GM18909 (cell line): ENCODE data around the gene FNDC3B.
A peak's percentile ranks its signal among the peaks of the same experiment; 100 is the strongest.
"Not testable (repeated sequence)": the region's sequence is repeated elsewhere in the genome, so short reads cannot be mapped to it uniquely, and the experiment has no call there.

ENCODE experiments used
- ATAC-seq: cut with Tn5 transposase; IDR thresholded peaks from one replicate; pipeline ENCODE4 v1.9.1; 2021; ENCODE audit warnings: mild to moderate bottlenecking; ENCODE audit not compliant: unreplicated experiment, poor library complexity

Gene FNDC3B

GRCh38 chr3:172090035-172090434 is 50.7 kb downstream of the FNDC3B start:
- no peak for ATAC-seq

DNA sequence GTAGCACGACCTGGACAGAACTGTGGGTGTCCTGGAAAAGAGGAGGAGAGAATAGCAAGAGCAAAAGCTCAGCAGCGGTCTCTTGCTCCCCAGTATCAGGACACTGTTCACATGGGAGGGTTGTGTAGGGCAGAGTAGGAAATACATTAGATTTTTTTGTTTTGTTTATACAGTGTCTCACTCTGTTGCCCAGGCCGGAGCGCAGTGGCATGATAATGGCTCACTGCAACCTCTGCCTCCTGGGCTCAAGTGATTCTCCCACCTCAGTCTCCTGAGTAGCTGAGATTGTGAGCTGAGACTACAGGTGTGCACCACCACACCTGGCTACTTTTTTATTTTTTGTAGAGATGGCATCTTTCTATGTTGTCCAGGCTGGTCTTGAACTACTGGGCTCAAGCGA is 53.3 kb downstream of the FNDC3B start:
- ATAC-seq = no peak

- ATAC-seq = not testable (repeated sequence)
These were observed 54.4 kb downstream of the FNDC3B start for GRCh38 chr3:172093581-172094443.

- ATAC-seq = peak; percentile 94
These were observed 55.5 kb downstream of the FNDC3B start for GRCh38 chr3:172094621-172095557.

GRCh38 chr3:172096881-172097420 is 57.6 kb downstream of the FNDC3B start:
- ATAC-seq = no peak

DNA sequence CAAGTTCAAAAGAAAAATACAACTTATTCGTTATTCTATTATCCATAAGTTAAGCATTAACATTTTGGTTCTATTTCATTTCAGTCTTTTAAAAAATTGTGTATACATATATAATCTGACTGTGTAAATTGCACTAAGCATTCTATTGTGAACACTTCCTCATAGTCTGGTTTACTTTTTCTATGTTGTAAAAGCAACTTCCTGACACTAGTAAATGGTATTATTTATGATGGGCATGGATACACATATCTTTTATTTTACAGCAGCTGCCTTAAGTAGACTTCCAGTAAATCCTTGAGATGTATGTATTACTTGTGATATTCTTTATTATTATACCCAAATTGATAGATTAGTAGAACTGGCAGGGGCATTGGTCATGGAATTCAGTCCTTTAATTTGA is 58.2 kb downstream of the FNDC3B start:
- no peak for ATAC-seq

DNA sequence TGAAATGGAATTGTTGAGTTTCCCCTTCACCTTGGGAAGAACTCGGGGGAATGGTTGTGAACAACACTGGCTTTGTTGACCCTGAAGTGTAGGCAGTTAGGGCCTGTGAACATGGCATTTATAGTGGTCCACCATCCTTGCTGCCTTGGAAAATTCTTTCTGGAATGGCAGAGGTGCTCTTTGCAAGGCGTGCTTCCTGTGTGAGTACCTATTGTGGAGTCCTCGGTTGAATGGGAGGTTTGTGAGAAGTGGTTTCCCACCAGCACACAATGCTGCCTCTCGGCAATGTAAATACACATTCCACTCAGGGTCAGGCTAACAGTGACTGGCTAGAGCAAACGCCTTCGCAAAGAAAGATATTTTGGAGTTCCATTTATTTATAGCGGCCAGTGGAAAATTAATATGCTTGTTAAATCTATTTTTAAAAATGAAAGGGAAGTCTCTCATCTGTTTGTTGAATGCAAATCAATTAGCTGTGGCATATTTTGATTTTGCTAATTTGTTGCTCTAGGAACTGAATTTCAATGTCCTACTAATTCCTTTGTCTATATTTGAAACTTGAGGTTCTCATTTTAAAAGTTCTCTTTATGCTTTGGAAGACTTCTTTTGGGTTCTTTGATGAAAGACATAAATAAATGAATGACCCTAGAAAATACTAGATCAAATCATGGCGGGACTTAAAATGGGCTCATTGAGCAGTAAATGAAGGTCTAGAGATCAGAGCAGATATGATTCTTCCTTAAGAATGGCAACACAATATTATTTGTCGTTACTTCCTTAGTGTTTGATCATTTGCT is 59.5 kb downstream of the FNDC3B start:
- ATAC-seq = no peak

- ATAC-seq = no peak
These were observed 60.1 kb downstream of the FNDC3B start for GRCh38 chr3:172099495-172099808.

DNA sequence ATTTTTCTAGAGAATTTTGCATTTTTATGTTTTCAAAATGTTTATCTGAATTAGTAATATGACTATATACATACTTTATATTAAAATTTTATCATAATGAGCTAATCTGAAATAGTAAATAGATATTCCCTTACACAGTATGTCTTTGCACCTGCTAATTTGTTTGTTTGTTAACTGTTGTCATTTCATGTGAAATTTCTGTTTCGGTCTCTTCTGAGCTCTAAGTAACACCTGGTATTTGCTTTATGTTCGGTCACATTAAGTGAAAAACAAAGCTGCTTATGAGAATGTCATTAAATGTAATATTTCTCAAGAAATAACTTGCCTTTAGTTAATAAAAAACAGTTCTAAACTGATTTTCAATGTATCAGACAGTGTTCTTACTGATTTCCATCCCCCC is 61.1 kb downstream of the FNDC3B start:
- peak; percentile 44 for ATAC-seq

DNA sequence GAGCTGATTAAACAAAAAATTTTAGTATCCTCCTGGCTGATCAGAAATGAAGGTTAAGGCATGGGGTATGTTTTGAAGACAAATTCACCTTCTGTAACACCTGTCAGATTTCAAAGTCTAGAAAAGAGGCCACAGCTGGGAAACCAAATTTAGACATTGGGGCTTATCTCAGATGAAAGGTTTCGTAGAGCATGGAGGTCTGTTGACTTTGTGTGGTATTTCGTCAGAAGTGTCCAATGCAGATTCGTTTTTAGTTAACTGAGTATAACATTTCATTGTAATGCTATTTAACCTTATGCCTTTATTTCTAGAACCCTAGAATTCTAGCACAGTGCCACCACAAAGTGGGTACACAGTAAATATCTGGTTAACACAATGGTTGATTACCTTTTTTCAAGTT is 61.7 kb downstream of the FNDC3B start:
- peak; percentile 57 for ATAC-seq

DNA sequence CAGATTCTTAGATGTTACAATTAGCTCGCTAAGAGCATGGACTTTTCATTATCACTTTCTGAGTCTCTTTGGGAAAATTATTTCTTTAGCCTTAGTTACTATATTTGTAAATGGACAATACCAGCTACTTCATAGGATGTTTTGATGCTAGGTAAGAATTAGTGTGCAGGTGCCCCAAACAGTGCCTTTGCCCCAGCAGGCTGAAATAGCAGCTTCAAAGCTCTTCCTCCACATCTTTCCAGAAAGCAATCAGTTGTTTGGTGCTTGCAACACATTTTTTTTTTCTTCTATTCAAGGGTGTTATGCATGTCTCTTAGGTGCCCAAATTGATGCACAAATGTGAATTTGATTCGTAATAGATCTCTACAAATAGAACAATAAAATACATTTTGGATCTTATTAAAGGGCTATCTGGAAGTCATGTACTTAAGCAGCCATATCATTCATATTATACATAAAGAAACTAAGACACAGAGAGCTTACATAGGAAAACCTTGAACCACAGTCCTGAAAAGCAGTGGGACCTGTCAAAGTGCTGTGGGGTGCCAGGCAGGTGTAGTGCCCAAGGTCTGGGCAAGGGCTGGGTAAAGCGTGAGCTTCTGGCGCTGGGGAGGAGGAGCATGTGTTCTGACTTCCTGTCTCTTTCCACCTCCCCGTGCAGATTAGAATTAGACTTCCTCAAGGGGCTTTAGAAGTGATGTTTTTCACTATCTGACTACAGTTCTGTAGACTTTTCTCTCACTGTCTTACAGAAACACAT is 62.9 kb downstream of the FNDC3B start:
- peak; percentile 41 for ATAC-seq

- ATAC-seq = no peak
These were observed 63.5 kb downstream of the FNDC3B start for GRCh38 chr3:172102883-172103310.

- no peak for ATAC-seq
These were observed 64.3 kb downstream of the FNDC3B start for GRCh38 chr3:172103724-172104123.

- no peak for ATAC-seq
These were observed 65.2 kb downstream of the FNDC3B start for GRCh38 chr3:172104471-172105072.

DNA sequence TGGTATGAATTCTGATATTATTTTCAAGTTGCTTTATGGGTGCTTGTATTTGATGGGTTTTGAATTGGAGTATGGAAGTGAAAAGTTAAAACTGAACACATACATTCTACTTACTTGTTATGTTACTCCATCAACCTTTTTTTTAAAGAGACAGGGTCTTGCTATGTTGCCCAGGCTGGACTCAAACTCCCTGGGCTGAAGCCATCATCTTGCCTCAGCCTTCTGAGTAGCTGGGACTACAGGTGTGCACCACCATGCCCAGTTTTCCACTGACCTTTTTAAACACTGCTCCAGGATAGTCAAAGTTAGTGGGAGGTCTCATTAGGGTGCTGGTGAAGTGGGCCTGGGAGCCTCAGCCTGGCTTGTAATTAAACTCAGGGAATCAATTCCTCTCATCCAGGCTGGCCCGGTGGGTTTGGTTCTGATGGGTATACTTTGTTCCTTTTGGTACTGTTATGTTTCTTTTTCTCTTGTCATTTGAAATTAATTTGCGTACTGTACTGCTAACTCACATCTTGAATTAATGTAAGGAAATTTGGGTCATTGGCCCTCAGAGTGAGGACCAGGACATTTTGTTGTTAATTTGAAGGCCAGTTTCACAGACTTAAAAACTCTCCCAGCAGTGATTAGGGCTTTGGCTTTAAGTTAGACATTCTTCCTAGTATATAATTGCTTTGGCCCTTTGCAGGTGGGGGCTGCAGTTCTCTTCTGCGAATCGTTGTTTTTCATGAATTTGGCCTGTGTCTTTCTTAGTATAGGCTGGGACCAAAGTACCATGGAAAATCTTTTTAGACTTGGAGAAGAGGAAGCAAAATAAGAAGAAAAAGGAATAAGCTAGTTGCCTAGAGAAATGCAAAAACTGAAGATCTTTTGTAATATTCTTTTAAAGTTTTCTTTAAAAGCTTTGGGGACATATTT is 66.9 kb downstream of the FNDC3B start:
- no peak for ATAC-seq

GRCh38 chr3:172106989-172107388 is 67.6 kb downstream of the FNDC3B start:
- peak; percentile 56 for ATAC-seq

GRCh38 chr3:172107403-172107802 is 68.0 kb downstream of the FNDC3B start:
- peak; percentile 91 for ATAC-seq

- ATAC-seq = no peak
These were observed 70.9 kb downstream of the FNDC3B start for GRCh38 chr3:172110127-172110779.
